ENCODE results near the gene PAIP2. TPM values are rescaled to one million over a fixed set of nuclear protein-coding genes. Genes with fewer than 3 reads are reported as not detected.
A peak's percentile ranks its signal among the peaks of the same experiment; 100 is the strongest.
"Not testable (repeated sequence)": the region's sequence is repeated elsewhere in the genome, so short reads cannot be mapped to it uniquely, and the experiment has no call there.

The PAIP2 gene
- polyA plus RNA-seq, 4 donors: 43.6 to 65.2 (median 57.7) TPM

GRCh38 chr5:139341187-139341688 lies 416 bp upstream of the PAIP2 start:
- Histone ChIP-seq H3K27me3 (ENCODE audit: control insufficient read depth in 3 of 3, insufficient read depth in 3 of 3, low read length in 3 of 3) (no peaks in the 10 kb centered on the region), H3K9me3 (ENCODE audit: control insufficient read depth in 2 of 2, insufficient read depth in 1 of 2, low read depth in 1 of 2, low read length in 1 of 2) (no peaks in the 10 kb centered on the region), H3K27ac (ENCODE audit: low read depth in 1 of 3, low read length in 2 of 3) (peak overlapping the region in 1 of 3 donors; percentile 93), H3K4me3 (ENCODE audit: low read depth in 1 of 3, low read length in 3 of 3) (peak overlapping the region in 2 of 3 donors; percentile 95 to 99), H3K36me3 (ENCODE audit: control insufficient read depth in 3 of 3, insufficient read depth in 2 of 3, low read depth in 1 of 3, low read length in 3 of 3) (peaks cover 0 to 8% (median 0%) of the 10 kb centered on the region in 3 donors), H3K4me1 (ENCODE audit: control insufficient read depth in 3 of 3, insufficient read depth in 2 of 3, low read depth in 1 of 3, low read length in 2 of 3) (peaks cover 2 to 15% (median 6%) of the 10 kb centered on the region in 3 donors)
- 1 to 4% (median 2%) methylated on average over 17 of the region's 17 CpGs for WGBS, 3 donors
- FAIRE-seq (no peak), DNase-seq (peak in 1 of 2 donors; percentile 17)

GRCh38 chr5:139342423-139342723 lies 719 bp downstream of the PAIP2 start:
- Histone ChIP-seq H3K27ac (ENCODE audit: low read depth in 1 of 3, low read length in 2 of 3) (peak overlapping the region; percentile 93 to 100 (median 98)), H3K9me3 (ENCODE audit: control insufficient read depth in 2 of 2, insufficient read depth in 1 of 2, low read depth in 1 of 2, low read length in 1 of 2) (no peaks in the 10 kb centered on the region), H3K27me3 (ENCODE audit: control insufficient read depth in 3 of 3, insufficient read depth in 3 of 3, low read length in 3 of 3) (no peaks in the 10 kb centered on the region), H3K36me3 (ENCODE audit: control insufficient read depth in 3 of 3, insufficient read depth in 2 of 3, low read depth in 1 of 3, low read length in 3 of 3) (peaks cover 0 to 18% (median 0%) of the 10 kb centered on the region in 3 donors), H3K4me1 (ENCODE audit: control insufficient read depth in 3 of 3, insufficient read depth in 2 of 3, low read depth in 1 of 3, low read length in 2 of 3) (peaks cover 2 to 15% (median 6%) of the 10 kb centered on the region in 3 donors), H3K4me3 (ENCODE audit: low read depth in 1 of 3, low read length in 3 of 3) (peak overlapping the region; percentile 59 to 99 (median 95))
- 0 to 1% (median 0%) methylated on average over 16 of the region's 16 CpGs for WGBS, 3 donors
- FAIRE-seq (no peak), DNase-seq (no peak)

GRCh38 chr5:139343476-139343875 lies 1.8 kb downstream of the PAIP2 start:
- Histone ChIP-seq H3K36me3 (ENCODE audit: control insufficient read depth in 3 of 3, insufficient read depth in 2 of 3, low read depth in 1 of 3, low read length in 3 of 3) (peaks cover 0 to 24% (median 0%) of the 10 kb centered on the region in 3 donors), H3K27ac (ENCODE audit: low read depth in 1 of 3, low read length in 2 of 3) (no peak overlapping the region), H3K4me3 (ENCODE audit: low read depth in 1 of 3, low read length in 3 of 3) (peak overlapping the region in 2 of 3 donors; percentile 24 to 95), H3K27me3 (ENCODE audit: control insufficient read depth in 3 of 3, insufficient read depth in 3 of 3, low read length in 3 of 3) (no peaks in the 10 kb centered on the region), H3K4me1 (ENCODE audit: control insufficient read depth in 3 of 3, insufficient read depth in 2 of 3, low read depth in 1 of 3, low read length in 2 of 3) (peaks cover 2 to 15% (median 6%) of the 10 kb centered on the region in 3 donors), H3K9me3 (ENCODE audit: control insufficient read depth in 2 of 2, insufficient read depth in 1 of 2, low read depth in 1 of 2, low read length in 1 of 2) (no peaks in the 10 kb centered on the region)
- no peak for FAIRE-seq
- no peak for DNase-seq
- 76 to 87% (median 82%) methylated on average over 9 of the region's 9 CpGs for WGBS, 3 donors

- Histone ChIP-seq H3K36me3 (ENCODE audit: control insufficient read depth in 3 of 3, insufficient read depth in 2 of 3, low read depth in 1 of 3, low read length in 3 of 3) (peaks cover 0 to 24% (median 0%) of the 10 kb centered on the region in 3 donors), H3K27ac (ENCODE audit: low read depth in 1 of 3, low read length in 2 of 3) (no peak overlapping the region), H3K27me3 (ENCODE audit: control insufficient read depth in 3 of 3, insufficient read depth in 3 of 3, low read length in 3 of 3) (no peaks in the 10 kb centered on the region), H3K4me3 (ENCODE audit: low read depth in 1 of 3, low read length in 3 of 3) (no peak overlapping the region), H3K4me1 (ENCODE audit: control insufficient read depth in 3 of 3, insufficient read depth in 2 of 3, low read depth in 1 of 3, low read length in 2 of 3) (peaks cover 2 to 15% (median 6%) of the 10 kb centered on the region in 3 donors), H3K9me3 (ENCODE audit: control insufficient read depth in 2 of 2, insufficient read depth in 1 of 2, low read depth in 1 of 2, low read length in 1 of 2) (no peaks in the 10 kb centered on the region)
- DNase-seq (no peak), FAIRE-seq (no peak)
- WGBS, 3 donors: 60 to 84% (median 77%) methylated on average over 2 of the region's 2 CpGs
Observed at GRCh38 chr5:139344177-139344576, 2.5 kb downstream of the PAIP2 start.

GRCh38 chr5:139345442-139345841 lies 3.8 kb downstream of the PAIP2 start:
- WGBS, 3 donors: 95 to 96% (median 96%) methylated on average over 8 of the region's 8 CpGs
- not testable (repeated sequence) for FAIRE-seq

DNA sequence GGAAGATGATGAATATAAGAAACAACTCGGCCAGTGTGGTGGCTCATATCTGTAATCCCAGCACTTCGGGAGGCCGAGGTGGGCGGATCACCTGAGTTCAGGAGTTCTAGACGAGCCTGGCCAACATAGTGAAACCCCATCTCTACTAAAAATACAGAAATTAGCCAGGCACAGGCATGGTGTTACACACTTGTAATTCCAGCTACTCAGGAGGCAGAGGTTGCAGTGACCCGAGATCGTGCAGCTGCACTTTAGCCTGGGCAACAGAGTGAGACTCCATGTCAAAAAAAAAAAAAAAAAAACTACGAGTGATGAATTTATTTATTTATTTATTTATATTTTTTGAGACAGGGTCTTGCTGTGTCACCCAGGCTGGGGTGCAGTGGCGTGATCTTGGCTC lies 6.2 kb downstream of the PAIP2 start:
- H3K27me3 ChIP-seq (ENCODE audit: control insufficient read depth in 3 of 3, insufficient read depth in 3 of 3, low read length in 3 of 3); H3K27ac ChIP-seq (ENCODE audit: low read depth in 1 of 3, low read length in 2 of 3); H3K9me3 ChIP-seq (ENCODE audit: control insufficient read depth in 2 of 2, insufficient read depth in 1 of 2, low read depth in 1 of 2, low read length in 1 of 2); H3K4me3 ChIP-seq (ENCODE audit: low read depth in 1 of 3, low read length in 3 of 3); DNase-seq; FAIRE-seq: not testable (repeated sequence)
- Histone ChIP-seq H3K36me3 (ENCODE audit: control insufficient read depth in 3 of 3, insufficient read depth in 2 of 3, low read depth in 1 of 3, low read length in 3 of 3) (peaks cover 0 to 34% (median 0%) of the 10 kb centered on the region in 3 donors), H3K4me1 (ENCODE audit: control insufficient read depth in 3 of 3, insufficient read depth in 2 of 3, low read depth in 1 of 3, low read length in 2 of 3) (peaks cover 2 to 12% (median 6%) of the 10 kb centered on the region in 3 donors)
- WGBS, 3 donors: 81 to 89% (median 81%) methylated on average over 9 of the region's 9 CpGs

More at GRCh38 chr5:139345442-139345841, 3.8 kb downstream of the PAIP2 start:
- H3K36me3 ChIP-seq (ENCODE audit: control insufficient read depth in 3 of 3, insufficient read depth in 2 of 3, low read depth in 1 of 3, low read length in 3 of 3): peaks cover 0 to 28% (median 0%) of the 10 kb centered on the region in 3 donors
- H3K9me3 ChIP-seq (ENCODE audit: control insufficient read depth in 2 of 2, insufficient read depth in 1 of 2, low read depth in 1 of 2, low read length in 1 of 2); DNase-seq; H3K4me3 ChIP-seq (ENCODE audit: low read depth in 1 of 3, low read length in 3 of 3); H3K27ac ChIP-seq (ENCODE audit: low read depth in 1 of 3, low read length in 2 of 3); H3K27me3 ChIP-seq (ENCODE audit: control insufficient read depth in 3 of 3, insufficient read depth in 3 of 3, low read length in 3 of 3): not testable (repeated sequence)
- peaks cover 2 to 15% (median 6%) of the 10 kb centered on the region in 3 donors for H3K4me1 ChIP-seq (ENCODE audit: control insufficient read depth in 3 of 3, insufficient read depth in 2 of 3, low read depth in 1 of 3, low read length in 2 of 3)

GRCh38 chr5:139354186-139354585 lies 12.5 kb downstream of the PAIP2 start:
- Histone ChIP-seq H3K36me3 (ENCODE audit: control insufficient read depth in 3 of 3, insufficient read depth in 2 of 3, low read depth in 1 of 3, low read length in 3 of 3) (peaks cover 0 to 35% (median 0%) of the 10 kb centered on the region in 3 donors), H3K9me3 (ENCODE audit: control insufficient read depth in 2 of 2, insufficient read depth in 1 of 2, low read depth in 1 of 2, low read length in 1 of 2) (no peaks in the 10 kb centered on the region), H3K4me1 (ENCODE audit: control insufficient read depth in 3 of 3, insufficient read depth in 2 of 3, low read depth in 1 of 3, low read length in 2 of 3) (no peaks in the 10 kb centered on the region), H3K4me3 (ENCODE audit: low read depth in 1 of 3, low read length in 3 of 3) (no peak overlapping the region), H3K27ac (ENCODE audit: low read depth in 1 of 3, low read length in 2 of 3) (no peak overlapping the region), H3K27me3 (ENCODE audit: control insufficient read depth in 3 of 3, insufficient read depth in 3 of 3, low read length in 3 of 3) (no peaks in the 10 kb centered on the region)
- WGBS, 3 donors: 94 to 97% (median 97%) methylated on average over 3 of the region's 3 CpGs
- no peak for FAIRE-seq
- DNase-seq: no peak

DNA sequence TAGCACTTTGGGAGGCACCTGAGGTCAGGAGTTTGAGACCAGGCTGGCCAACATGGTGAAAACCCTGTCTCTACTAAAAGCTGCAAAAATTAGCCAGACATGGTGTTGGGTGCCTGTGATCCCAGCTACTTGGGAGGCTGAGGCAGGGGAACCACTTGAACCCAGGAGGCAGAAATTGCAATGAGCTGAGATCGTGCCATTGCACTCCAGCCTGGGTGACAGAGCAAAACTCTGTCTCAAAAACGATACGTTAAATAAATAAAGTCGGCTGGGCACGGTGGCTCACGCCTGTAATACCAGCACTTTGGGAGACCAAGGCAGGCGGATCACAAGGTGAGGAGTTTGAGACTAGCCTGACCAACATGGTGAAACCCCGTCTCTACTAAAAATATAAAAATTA lies 14.2 kb downstream of the PAIP2 start:
- not testable (repeated sequence) for FAIRE-seq; H3K9me3 ChIP-seq (ENCODE audit: control insufficient read depth in 2 of 2, insufficient read depth in 1 of 2, low read depth in 1 of 2, low read length in 1 of 2); DNase-seq; H3K27me3 ChIP-seq (ENCODE audit: control insufficient read depth in 3 of 3, insufficient read depth in 3 of 3, low read length in 3 of 3); H3K4me3 ChIP-seq (ENCODE audit: low read depth in 1 of 3, low read length in 3 of 3); H3K4me1 ChIP-seq (ENCODE audit: control insufficient read depth in 3 of 3, insufficient read depth in 2 of 3, low read depth in 1 of 3, low read length in 2 of 3); H3K27ac ChIP-seq (ENCODE audit: low read depth in 1 of 3, low read length in 2 of 3)
- WGBS, 3 donors: 96 to 100% (median 98%) methylated on average over 8 of the region's 8 CpGs
- H3K36me3 ChIP-seq (ENCODE audit: control insufficient read depth in 3 of 3, insufficient read depth in 2 of 3, low read depth in 1 of 3, low read length in 3 of 3): peaks cover 0 to 45% (median 2%) of the 10 kb centered on the region in 3 donors

DNA sequence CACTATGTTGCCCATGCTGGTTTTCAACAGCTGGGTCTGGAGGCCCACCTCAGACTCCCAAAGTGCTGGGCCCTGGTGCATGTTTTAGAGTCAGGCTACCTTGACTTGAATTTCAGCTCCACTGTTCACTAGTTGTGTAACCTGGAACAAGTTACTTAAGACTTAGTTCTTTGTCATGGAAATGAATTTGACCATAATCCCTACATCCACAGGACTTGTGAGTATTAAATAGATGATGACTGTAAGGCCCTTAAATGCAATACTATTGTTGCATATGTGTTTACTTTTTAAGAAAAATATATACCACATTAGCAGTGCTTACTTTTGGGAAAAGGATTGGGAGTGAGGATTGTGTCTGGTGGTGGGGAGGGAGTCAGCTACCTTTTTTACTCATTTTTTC lies 16.4 kb downstream of the PAIP2 start:
- FAIRE-seq: no peak

More for the DNA sequence above, 16.4 kb downstream of the PAIP2 start:
- no peak for DNase-seq
- Histone ChIP-seq H3K4me3 (ENCODE audit: low read depth in 1 of 3, low read length in 3 of 3) (no peak overlapping the region), H3K4me1 (ENCODE audit: control insufficient read depth in 3 of 3, insufficient read depth in 2 of 3, low read depth in 1 of 3, low read length in 2 of 3) (no peaks in the 10 kb centered on the region), H3K27ac (ENCODE audit: low read depth in 1 of 3, low read length in 2 of 3) (no peak overlapping the region), H3K9me3 (ENCODE audit: control insufficient read depth in 2 of 2, insufficient read depth in 1 of 2, low read depth in 1 of 2, low read length in 1 of 2) (no peaks in the 10 kb centered on the region), H3K27me3 (ENCODE audit: control insufficient read depth in 3 of 3, insufficient read depth in 3 of 3, low read length in 3 of 3) (no peaks in the 10 kb centered on the region), H3K36me3 (ENCODE audit: control insufficient read depth in 3 of 3, insufficient read depth in 2 of 3, low read depth in 1 of 3, low read length in 3 of 3) (peaks cover 0 to 47% (median 2%) of the 10 kb centered on the region in 3 donors)

Data from small intestine (tissue), 7 donors.